Mononuclear cell (primary cell): ENCODE measurements around the gene IDUA. TPM values are rescaled to one million over a fixed set of nuclear protein-coding genes. Genes with fewer than 3 reads are reported as not detected.
A peak's percentile ranks its signal among the peaks of the same experiment; 100 is the strongest.
"Not testable (repeated sequence)": the region's sequence is repeated elsewhere in the genome, so short reads cannot be mapped to it uniquely, and the experiment has no call there.

ENCODE experiments used
- H3K27me3 ChIP-seq: 2 replicates; pipeline ENCODE4 v1.6.0; 2011; ENCODE audit warnings: low read length, control low read depth; ENCODE audit not compliant: insufficient read depth
- H3K4me1 ChIP-seq: 2 replicates; pipeline ENCODE4 v1.5.1; 2011; ENCODE audit warnings: mild to moderate bottlenecking, low read length, control low read depth; ENCODE audit not compliant: insufficient read depth
- H3K4me3 ChIP-seq: 2 replicates; pipeline ENCODE4 v1.5.1; 2011; ENCODE audit warnings: mild to moderate bottlenecking, low read length, moderate library complexity
- H3K9me3 ChIP-seq: 2 replicates; pipeline ENCODE4 v1.5.1; 2011; ENCODE audit warnings: low read depth, mild to moderate bottlenecking, control low read depth, low read length
- total RNA-seq: library from RNA; depleted of rRNA; stranded (reverse); fragments of >200 nt; gene quantifications from one replicate; pipeline ENCODE4 v1.2.3, GENCODE V29; 2012

The IDUA gene
- total RNA-seq, 1 donor = 8.5 TPM

DNA sequence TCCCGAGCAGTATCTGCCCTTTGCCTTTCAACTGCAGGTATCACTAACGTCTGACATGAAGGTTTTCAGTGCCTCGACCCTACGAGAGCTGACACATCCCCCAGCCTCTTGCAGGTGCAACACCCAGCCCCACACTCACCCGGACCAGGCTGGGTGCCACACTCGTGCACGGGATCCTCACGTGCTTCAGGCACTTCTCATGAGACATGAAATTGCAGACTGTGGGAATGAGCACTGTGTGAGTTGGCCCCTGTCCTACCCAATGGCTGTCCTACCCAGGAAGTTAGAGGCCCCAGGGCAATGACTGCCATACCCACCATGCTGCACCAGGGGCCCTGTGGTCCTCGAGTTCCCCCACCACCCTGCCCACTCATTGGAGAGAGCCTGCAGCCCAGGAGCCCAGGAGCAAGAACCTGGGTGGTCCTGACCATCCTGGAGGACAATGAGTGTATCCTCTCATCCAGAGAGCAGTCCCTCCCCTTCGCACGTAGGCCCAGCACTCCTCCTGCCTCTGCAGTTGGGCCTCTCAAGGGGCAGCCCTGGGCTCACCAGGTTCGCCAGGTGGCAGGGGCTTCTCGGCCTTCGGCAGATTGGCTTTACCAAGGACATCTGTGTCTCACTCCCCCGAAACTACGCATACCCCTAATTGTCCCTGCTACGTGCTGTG lies 15.9 kb upstream of the IDUA start:
- Histone ChIP-seq H3K9me3 (no peaks in the 10 kb centered on the region), H3K4me1 (peaks cover 44% of the 10 kb centered on the region), H3K27me3 (no peaks in the 10 kb centered on the region), H3K4me3 (no peak overlapping the region)

DNA sequence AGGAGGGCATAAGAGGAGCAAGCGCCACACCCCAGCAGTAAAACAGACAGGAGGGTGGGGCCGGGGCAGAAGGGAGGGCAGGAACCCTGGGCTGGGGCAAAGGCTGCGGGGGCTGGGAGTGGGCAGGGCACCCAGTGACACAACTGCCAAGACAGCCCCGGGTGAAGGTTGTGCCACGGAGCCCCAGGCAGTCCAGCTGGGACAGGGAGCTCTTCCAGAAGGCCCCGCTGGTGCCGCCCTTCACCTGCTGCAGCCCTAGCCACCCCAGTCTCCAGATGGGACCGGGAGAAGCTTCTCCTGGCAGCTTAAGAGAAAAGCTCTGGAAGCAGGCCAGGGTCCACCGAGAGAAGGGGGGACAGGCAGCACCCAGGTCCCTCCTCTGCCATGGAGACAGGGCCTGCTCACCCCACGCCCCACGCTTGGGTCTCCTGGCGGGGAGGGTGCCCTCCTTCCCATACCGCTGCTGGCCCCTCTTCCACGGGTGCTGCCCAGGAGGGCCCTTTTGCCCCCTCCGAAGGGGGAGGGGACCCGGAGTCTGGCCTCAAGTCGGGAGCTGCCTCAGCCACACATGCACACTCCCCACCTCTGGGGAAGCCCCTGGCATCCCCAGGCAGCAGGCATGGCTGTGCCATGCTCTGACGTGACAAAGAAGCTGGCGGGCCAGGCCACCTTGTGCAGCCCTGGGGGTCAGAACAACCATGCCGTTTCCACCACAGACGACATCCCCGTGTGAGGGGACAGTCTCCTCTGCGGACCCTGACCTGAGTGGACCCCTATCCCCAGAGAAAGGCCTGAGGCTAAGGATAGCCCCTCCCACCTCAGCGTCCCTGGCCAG lies 15.0 kb upstream of the IDUA start:
- no peaks in the 10 kb centered on the region for H3K9me3 ChIP-seq
- H3K4me1 ChIP-seq = peaks cover 44% of the 10 kb centered on the region
- no peak overlapping the region for H3K4me3 ChIP-seq
- no peaks in the 10 kb centered on the region for H3K27me3 ChIP-seq

DNA sequence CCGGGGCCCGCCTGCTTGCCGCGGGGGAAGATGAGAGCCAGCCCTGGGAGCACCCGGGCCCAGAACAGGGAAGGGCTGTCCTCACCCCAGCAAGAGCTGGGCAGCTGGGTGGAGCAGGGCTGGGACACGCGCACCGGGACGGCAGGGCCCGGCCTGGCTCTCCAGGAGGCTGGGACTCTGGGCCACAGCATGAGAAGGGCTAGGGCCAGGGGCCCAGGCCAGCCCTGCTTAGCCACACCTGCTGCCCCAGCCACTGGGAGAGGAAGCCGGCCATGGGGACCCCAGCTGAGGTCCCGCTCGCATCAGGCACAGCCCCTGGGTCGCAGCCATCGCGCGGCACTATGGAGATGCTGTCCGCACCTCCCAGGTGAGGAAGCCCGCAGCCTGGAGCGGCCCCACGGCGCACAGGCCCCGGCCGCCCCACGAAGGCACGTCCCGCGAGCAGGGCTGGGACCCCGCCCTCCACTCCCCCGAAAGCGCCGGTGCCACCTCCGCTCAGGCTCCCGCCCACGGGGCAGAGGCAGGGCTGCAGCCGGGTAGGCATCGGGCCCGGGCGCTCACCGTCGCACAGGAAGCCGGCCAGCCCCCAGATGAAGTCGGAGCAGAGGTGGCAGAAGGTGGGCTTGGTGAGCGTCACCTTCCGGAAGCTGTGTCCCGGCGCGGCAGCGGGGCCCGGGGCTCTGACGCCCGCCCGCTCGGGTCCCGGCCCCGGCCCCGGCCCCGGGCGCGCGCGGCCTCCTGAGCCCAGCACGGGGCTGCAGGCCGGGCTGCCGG lies 14.0 kb upstream of the IDUA start:
- H3K9me3 ChIP-seq = no peaks in the 10 kb centered on the region
- H3K4me1 ChIP-seq = peaks cover 44% of the 10 kb centered on the region
- H3K4me3 ChIP-seq = peak overlapping the region; percentile 58
- no peaks in the 10 kb centered on the region for H3K27me3 ChIP-seq

DNA sequence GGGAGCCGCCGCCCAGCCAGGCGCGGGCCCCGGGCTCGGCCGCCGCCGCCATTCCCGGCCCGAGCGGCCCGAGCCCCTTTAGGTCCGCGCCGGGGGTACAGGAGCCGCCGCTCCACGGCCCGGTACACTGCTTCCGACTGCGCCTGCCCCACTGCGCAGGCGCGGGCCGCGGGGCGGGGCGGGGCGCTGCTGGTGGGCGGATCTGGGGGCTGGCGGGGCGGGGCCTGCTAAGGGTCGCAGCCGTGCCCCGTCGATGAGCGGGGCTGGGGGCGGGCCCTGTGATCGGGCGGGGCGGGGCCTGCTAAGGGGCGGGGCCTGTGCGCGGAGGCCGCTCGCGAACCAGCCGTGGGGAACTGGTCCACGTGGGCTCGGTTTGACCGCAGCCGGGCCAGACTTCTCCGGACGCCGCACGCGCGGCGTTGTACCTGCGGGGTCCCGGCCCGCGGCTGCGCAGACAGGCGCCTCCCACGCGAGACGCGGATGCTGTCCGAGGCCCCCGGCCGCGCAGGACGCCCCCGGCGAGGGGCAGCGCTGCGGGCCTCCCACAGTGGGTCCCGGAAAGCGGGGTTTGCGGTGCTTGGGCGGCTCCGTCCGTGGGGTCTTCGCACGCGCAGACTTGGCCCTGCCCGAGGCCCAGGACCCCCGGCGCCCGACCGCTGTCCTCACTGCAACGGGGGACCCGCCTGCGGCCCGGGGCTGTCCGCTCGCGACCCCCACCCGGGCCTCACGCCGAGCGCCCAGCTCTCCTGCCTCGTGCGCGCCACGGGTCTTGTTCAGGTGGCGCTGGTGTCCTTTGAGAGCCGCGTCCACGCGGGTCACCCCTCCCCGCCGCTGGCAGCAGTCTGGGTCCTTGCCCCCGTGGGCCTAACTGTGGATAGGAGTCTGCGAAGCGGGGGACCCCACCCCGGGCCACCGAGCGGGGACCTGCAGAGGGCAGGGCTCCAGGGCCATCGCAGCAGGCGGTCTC lies 13.1 kb upstream of the IDUA start, which contains the start of gene DGKQ:
Gene DGKQ (minus strand): TSS at position 139 of the 967 bp plus-strand sequence. CDS start 87 bp downstream, at position 52.
- H3K27me3 ChIP-seq = no peaks in the 10 kb centered on the region
- H3K4me1 ChIP-seq = peaks cover 46% of the 10 kb centered on the region
- H3K9me3 ChIP-seq = no peaks in the 10 kb centered on the region
- H3K4me3 ChIP-seq = peak within 1 kb of the TSS; percentile 58

DNA sequence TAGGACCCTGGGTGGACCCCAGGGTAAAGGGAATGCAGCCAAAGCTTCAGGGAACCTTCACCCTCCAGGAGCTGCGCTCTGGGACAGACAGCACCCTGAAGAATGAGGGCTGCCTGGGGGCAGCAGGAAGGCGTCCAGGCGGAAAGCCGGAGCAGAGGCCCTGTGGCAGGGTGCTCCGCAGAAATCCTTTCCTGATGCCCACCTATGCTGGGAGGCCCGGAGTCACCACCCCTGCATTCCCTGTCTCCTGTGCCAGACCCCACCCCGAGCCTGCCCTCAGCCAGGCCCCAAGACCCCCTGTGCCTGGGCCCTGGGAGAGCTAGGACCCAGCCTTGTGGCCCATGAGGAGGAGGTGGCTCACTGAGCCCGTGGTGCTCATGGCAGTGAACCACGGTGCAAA lies 12.2 kb upstream of the IDUA start:
- no peak overlapping the region for H3K4me3 ChIP-seq
- H3K4me1 ChIP-seq = peaks cover 54% of the 10 kb centered on the region
- H3K9me3 ChIP-seq = no peaks in the 10 kb centered on the region
- no peaks in the 10 kb centered on the region for H3K27me3 ChIP-seq

DNA sequence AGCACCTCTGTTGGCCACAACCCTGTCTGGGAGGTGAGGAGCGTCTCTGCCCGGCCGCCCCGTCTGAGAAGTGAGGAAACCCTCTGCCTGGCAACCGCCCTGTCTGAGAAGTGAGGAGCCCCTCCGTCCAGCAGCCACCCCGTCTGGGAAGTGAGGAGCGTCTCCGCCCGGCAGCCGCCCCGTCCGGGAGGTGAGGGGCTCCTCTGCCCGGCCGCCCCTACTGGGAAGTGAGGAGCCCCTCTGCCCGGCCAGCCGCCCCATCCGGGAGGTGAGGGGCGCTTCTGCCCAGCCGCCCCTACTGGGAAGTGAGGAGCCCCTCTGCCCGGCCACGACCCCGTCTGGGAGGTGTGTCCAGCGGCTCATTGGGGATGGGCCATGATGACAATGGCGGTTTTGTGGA lies 10.8 kb upstream of the IDUA start:
- H3K4me3 ChIP-seq, H3K9me3 ChIP-seq, H3K27me3 ChIP-seq: not testable (repeated sequence)
- H3K4me1 ChIP-seq = peaks cover 45% of the 10 kb centered on the region

DNA sequence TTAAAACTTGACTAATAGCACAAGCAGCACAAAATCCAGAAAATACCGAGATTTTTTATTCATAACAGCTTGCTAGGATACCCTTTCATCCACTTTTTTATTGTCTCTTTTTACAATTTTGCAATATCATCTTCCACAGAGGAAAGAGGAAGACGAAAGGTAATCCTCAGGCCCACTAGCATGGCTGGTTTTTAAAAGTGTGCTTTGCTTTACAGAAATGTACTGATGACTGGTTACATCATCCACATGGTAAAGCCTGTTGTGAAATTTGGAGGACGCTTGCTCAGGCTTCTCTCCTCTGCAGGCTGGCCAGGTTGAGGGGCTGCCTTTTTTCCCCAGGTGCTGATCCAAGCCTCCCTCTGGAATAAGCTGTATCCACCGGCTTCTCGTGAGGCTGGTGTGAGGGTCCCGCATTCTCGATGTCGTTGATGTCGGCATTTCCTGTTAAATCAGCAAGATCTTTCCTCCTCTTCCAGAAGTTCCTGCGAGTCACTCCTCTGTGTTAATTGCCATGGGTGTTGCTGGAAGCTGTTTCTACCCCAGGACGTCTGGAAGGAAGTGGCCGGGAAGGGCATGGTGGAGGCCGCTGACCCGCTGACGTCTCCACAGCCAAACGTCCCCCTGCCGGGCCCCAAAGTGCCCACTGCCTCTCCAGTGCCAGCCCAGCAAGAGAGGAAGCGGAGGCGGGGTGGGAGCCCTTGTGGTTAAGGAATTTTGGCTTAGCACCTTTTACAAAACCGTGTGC lies 7.7 kb upstream of the IDUA start:
- Histone ChIP-seq H3K4me3 (no peak overlapping the region), H3K4me1 (peaks cover 21% of the 10 kb centered on the region), H3K9me3 (no peaks in the 10 kb centered on the region), H3K27me3 (no peaks in the 10 kb centered on the region)

DNA sequence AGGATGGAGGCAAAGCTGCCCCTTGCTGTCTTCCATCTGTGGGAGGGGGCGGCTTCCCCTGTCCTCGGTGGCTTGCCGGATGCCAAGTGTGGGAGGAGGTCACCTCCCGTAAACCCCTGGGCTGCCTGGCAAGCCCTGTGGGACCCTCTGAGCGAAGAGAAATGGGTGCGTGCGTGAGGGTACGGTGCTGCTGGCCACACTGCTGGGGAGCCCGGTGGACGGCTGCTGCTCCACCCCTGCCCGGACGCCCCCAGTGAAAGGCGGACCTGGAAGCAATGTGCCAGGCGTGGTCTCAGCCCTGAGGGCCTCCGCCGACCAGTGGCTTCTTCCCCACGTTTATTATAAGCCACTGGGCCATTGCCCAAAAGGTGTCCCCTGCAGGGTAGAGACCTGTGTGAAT lies 4.6 kb upstream of the IDUA start:
- Histone ChIP-seq H3K27me3 (no peaks in the 10 kb centered on the region), H3K4me1 (peaks cover 45% of the 10 kb centered on the region), H3K9me3 (no peaks in the 10 kb centered on the region), H3K4me3 (no peak overlapping the region)

DNA sequence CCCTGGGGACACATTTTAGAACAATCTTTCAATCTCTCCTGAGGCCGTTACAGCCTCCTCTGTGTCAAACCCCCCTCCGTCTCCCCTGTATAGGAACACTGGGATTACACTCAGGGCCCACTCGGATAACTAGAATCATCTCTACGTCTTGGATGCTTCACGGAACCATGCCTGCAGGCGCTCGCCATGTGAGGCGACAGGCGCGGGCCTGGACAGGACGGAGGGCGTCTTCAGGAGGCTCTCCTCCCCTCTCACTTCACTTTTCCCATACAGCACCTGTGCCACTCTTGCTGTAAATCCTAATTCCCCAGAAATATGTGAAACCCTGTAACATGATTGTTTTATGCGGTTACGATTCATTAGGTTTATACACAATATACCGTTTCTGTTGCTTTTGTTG lies 4.0 kb upstream of the IDUA start:
- Histone ChIP-seq H3K9me3 (no peaks in the 10 kb centered on the region), H3K4me1 (peaks cover 50% of the 10 kb centered on the region), H3K4me3 (no peak overlapping the region), H3K27me3 (no peaks in the 10 kb centered on the region)

DNA sequence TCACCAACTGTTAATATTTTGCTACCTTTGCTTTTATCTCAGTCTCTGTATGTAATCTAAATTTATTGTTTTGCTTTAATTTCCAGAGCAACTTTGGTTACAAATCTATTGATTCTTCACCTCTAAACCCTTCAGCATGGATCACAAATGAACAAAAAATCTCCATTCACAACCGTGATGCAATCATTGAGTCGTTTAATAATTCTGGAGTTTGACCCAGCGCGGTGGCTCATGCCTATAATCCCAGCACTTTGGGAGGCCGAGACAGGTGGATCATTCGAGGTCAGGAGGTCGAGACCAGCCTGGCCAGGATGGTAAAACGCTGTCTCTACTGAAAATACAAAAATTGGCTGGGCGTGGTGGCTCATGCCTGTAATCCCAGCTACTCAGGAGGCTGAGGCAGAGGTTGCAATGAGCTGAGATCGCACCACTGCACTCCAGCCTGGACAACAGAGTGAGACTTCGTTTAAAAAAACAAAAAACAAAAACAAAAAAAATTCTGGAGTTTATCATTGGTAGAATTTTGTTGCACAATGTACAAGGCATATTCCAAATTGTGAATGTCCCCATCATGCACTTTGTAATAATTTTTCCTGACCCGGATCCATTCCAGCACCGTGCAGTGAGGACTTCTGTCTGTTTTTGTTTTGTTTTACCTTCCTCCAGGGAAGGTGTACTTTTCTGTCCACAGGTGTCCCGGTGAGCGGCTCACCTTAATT lies 2.3 kb upstream of the IDUA start:
- Histone ChIP-seq H3K27me3 (no peaks in the 10 kb centered on the region), H3K4me1 (peaks cover 40% of the 10 kb centered on the region), H3K4me3 (no peak overlapping the region), H3K9me3 (no peaks in the 10 kb centered on the region)

DNA sequence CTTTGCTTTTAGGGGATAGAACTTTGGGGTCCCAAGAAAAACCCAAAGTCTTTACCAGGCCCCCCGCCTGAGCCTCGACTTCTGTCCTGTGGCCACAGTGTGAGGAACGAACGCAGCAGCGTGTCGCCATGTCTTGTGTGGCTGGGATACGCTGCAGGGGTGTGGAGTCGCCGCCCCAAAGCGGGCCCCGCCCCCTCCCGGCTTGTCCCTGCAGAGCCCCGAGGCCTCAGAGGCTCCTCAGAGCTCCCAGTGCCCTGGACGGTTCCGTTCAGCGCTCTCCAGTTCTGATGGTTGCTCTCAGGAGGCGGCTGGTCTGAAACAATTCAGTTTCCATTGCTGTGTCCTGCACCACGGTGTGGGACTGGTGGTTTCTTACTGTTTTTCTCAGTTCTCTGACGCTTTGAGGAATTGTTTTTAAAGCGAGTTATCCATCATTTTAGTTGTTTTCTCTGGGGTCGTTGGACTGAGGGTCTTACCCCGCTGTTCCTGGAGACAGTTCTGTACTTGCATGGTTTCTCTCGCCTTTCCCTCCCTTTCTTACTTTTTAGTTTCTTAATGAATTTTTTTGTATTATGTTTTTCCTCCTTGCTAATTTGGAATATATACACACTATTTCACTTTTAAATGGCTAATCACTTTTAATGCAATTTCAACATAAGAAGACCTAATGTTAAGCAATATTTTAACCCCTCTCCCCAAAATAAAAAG lies 1.6 kb upstream of the IDUA start:
- no peaks in the 10 kb centered on the region for H3K9me3 ChIP-seq
- peaks cover 33% of the 10 kb centered on the region for H3K4me1 ChIP-seq
- no peaks in the 10 kb centered on the region for H3K27me3 ChIP-seq
- H3K4me3 ChIP-seq = no peak overlapping the region

DNA sequence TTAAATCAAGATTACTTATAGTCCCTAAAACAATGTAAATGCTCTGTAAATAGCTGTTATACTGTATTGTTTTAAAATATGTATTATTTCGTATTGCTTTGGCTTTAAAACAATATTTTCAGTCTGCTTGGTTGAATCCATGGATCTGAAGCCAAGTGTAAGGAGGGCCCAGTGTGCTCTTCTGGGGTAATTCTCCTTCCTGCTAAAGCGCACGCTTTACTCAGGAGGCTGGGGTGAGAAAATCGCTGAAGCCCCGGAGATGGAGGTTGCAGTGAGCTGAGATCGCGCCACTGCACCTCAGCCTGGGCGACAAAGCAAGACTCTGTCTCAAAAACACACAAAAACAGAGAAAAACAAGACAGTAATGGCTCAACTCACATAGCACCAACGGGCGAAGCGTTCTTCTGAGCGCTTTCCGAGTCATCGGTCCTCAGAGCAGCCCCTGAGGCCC lies 391 bp upstream of the IDUA start:
- Histone ChIP-seq H3K9me3 (no peaks in the 10 kb centered on the region), H3K27me3 (no peaks in the 10 kb centered on the region), H3K4me1 (peaks cover 33% of the 10 kb centered on the region), H3K4me3 (peak overlapping the region; percentile 51)
